ENCODE measurements around the gene ERFL. TPM values are rescaled to one million over a fixed set of nuclear protein-coding genes. Genes with fewer than 3 reads are reported as not detected.
A peak's percentile ranks its signal among the peaks of the same experiment; 100 is the strongest.

Gene ERFL
- polyA plus RNA-seq, 1 experiment, result 0.04 TPM

DNA sequence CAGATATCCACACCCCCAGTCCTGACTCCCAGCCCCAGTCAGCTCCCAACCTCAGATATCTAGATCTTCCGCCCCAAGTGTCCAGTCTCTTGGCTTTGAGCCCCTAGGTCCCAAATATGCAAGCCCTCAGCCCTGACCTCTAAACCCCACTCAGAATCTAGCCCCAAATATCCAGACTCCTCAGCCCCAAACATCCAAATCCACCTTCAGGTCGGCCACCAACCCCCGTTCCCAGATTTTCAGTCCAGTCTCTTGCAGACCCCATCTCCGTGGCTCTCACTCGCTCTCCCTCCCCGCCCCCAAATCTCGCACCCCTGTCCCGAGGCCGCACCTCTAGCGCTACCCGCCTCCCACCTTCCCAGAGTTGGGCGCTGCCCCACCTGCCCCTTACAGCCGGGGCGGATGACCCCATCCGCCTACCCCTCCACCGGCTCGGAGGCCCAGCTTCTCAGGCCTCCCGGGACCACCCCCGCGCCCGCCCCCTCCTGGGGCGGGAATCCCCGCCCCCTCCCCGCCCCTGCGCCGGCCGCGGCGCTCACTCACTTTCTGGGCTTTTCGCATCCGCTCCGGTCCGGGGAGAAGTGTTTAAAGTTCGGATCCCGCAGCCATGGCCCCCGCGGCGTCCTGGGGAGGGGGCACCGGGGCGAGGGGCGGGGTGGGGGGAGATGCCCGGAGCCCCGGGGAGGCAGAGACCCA is 604 bp downstream of the ERFL start:
- Histone ChIP-seq H3K27me3 (ENCODE audit: control insufficient read depth, insufficient read depth, low read length) (peaks cover 66% of the 10 kb centered on the region), H3K4me3 (ENCODE audit: low read depth, low read length) (peak overlapping the region; percentile 30), H3K36me3 (ENCODE audit: control insufficient read depth, insufficient read depth, low read length) (no peaks in the 10 kb centered on the region)
- TF ChIP-seq, protein P1, sequence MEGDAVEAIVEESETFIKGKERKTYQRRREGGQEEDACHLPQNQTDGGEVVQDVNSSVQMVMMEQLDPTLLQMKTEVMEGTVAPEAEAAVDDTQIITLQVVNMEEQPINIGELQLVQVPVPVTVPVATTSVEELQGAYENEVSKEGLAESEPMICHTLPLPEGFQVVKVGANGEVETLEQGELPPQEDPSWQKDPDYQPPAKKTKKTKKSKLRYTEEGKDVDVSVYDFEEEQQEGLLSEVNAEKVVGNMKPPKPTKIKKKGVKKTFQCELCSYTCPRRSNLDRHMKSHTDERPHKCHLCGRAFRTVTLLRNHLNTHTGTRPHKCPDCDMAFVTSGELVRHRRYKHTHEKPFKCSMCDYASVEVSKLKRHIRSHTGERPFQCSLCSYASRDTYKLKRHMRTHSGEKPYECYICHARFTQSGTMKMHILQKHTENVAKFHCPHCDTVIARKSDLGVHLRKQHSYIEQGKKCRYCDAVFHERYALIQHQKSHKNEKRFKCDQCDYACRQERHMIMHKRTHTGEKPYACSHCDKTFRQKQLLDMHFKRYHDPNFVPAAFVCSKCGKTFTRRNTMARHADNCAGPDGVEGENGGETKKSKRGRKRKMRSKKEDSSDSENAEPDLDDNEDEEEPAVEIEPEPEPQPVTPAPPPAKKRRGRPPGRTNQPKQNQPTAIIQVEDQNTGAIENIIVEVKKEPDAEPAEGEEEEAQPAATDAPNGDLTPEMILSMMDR (IDR thresholded peaks at IDR 0.05; ENCODE audit: insufficient read depth, low read depth, low read length), result no peak
- ChIA-PET CTCF (interaction anchor here (0.6 to 1.3 kb wide), 3 partner anchors 10 to 1292 kb away, joined by 3 to 5 read pairs (median 4); no protein-coding TSS in a partner anchor), POLR2A (no interaction called here)
- DNase-seq (ENCODE audit: low read depth), result no peak

GRCh38 chr19:41926763-41927496 is 1.3 kb downstream of the ERFL start:
- H3K4me3 ChIP-seq (ENCODE audit: low read depth, low read length), result no peak overlapping the region
- TF ChIP-seq, protein P1 (IDR thresholded peaks at IDR 0.05; ENCODE audit: insufficient read depth, low read depth, low read length), result no peak
- no peaks in the 10 kb centered on the region for H3K36me3 ChIP-seq (ENCODE audit: control insufficient read depth, insufficient read depth, low read length)
- ChIA-PET POLR2A (no interaction called here), CTCF (interaction anchor here (1.3 kb wide), 1 partner anchor 61 kb away, joined by 3 read pairs; no protein-coding TSS in a partner anchor)
- no peak for DNase-seq (ENCODE audit: low read depth)
- peaks cover 67% of the 10 kb centered on the region for H3K27me3 ChIP-seq (ENCODE audit: control insufficient read depth, insufficient read depth, low read length)

DNA sequence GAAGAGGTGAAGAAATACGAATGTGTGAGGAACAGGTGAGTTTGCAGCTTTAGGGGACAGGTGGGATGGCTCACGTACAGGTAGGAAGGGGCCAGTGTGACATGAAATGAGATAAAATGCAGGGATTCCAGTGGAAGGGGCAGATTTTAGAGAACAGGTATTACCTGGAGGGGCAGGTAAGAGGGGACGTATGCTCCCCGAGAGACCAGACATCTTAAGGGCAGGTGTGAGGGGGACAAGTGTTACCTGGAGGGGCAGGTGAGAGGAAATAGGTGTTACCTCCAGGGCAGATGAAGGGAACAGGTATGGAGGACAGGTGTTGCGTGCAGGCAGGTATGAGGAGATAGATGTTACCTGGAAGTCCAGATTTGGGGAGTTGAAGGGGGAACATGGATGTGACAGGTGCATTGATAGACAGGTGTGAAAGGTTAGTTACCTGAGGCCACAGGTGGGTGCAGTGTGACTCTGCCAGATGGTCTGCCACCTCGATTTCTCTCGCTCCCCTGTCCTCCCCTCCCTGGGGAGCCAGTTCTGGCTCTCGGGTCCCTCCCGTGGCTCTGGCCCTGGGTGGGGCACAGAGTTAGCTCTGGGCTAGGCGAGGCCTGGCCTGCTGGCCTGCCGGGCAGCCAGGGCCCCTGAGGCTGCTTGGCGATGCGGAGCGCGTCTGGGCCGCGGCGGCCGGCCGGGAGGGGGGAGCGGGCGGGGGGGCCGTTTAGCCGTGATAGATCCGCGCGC is 2.1 kb downstream of the ERFL start:
- CTCF ChIA-PET, result no interaction called here
- peaks cover 65% of the 10 kb centered on the region for H3K27me3 ChIP-seq (ENCODE audit: control insufficient read depth, insufficient read depth, low read length)
- TF ChIP-seq, protein P1 (IDR thresholded peaks at IDR 0.05; ENCODE audit: insufficient read depth, low read depth, low read length), result no peak
- H3K4me3 ChIP-seq (ENCODE audit: low read depth, low read length), result no peak overlapping the region
- no peaks in the 10 kb centered on the region for H3K36me3 ChIP-seq (ENCODE audit: control insufficient read depth, insufficient read depth, low read length)
- DNase-seq (ENCODE audit: low read depth), result no peak
- POLR2A ChIA-PET, result no interaction called here

- Histone ChIP-seq H3K36me3 (ENCODE audit: control insufficient read depth, insufficient read depth, low read length) (no peaks in the 10 kb centered on the region), H3K4me3 (ENCODE audit: low read depth, low read length) (no peak overlapping the region), H3K27me3 (ENCODE audit: control insufficient read depth, insufficient read depth, low read length) (peaks cover 62% of the 10 kb centered on the region)
- CTCF ChIA-PET, result no interaction called here
- POLR2A ChIA-PET, result no interaction called here
- DNase-seq (ENCODE audit: low read depth), result no peak
- TF ChIP-seq, protein P1 (IDR thresholded peaks at IDR 0.05; ENCODE audit: insufficient read depth, low read depth, low read length), result no peak
These were observed 2.8 kb downstream of the ERFL start for GRCh38 chr19:41925208-41926003.

Data from BJ (cell line).